ENCODE results near the gene RPS6KA4.

DNA sequence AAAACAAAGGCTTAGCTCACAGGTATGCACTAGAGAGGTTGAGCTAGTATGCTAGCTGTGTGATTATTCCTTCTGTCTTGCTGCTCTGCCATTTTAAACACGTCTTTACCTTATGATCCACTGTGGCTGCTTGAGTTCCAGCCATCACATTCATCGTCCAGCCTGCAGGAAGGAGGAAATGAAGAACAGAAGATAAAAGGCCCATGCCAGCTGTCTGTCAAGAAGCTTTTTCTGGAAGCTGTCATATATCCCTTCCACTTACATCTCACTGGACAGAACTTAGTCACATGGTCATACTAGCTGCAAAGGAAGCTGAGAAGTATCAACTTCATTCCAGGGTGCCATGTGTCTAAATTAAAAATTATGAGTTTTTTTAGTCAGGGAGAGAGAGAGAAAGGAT is 31.6 kb upstream of the RPS6KA4 start:
- TF ChIP-seq EZH2 (IDR thresholded peaks at IDR 0.05; ENCODE audit: borderline replicate concordance, low read depth, low read length, severe bottlenecking): no peak
- TF ChIP-seq, protein P1, sequence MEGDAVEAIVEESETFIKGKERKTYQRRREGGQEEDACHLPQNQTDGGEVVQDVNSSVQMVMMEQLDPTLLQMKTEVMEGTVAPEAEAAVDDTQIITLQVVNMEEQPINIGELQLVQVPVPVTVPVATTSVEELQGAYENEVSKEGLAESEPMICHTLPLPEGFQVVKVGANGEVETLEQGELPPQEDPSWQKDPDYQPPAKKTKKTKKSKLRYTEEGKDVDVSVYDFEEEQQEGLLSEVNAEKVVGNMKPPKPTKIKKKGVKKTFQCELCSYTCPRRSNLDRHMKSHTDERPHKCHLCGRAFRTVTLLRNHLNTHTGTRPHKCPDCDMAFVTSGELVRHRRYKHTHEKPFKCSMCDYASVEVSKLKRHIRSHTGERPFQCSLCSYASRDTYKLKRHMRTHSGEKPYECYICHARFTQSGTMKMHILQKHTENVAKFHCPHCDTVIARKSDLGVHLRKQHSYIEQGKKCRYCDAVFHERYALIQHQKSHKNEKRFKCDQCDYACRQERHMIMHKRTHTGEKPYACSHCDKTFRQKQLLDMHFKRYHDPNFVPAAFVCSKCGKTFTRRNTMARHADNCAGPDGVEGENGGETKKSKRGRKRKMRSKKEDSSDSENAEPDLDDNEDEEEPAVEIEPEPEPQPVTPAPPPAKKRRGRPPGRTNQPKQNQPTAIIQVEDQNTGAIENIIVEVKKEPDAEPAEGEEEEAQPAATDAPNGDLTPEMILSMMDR (IDR thresholded peaks at IDR 0.05; ENCODE audit: borderline replicate concordance, extremely low read depth, low read length, poor library complexity, severe bottlenecking): no peak
